GM12878 (cell line): ENCODE results near the gene SLC4A2. TPM values are rescaled to one million over a fixed set of nuclear protein-coding genes. Genes with fewer than 3 reads are reported as not detected.

ENCODE experiments used
- ATF3 ChIP-seq: IDR thresholded peaks from 2 replicates; pipeline ENCODE4 v1.6.1; 2011; ENCODE audit warnings: low read depth, mild to moderate bottlenecking, low read length, moderate library complexity, borderline replicate concordance; ENCODE audit errors: extremely low read depth
- IKZF1 ChIP-seq: fragments of 450-650 bp; conservative IDR thresholded peaks from 2 replicates; pipeline ENCODE4 v1.6.1; 2017; ENCODE audit warnings: antibody characterized with exemption, mild to moderate bottlenecking
- RFX5 ChIP-seq: IDR thresholded peaks from 2 replicates; pipeline ENCODE4 v1.6.1; 2011; ENCODE audit warnings: low read depth, low read length, improper control_type of control experiment
- STAT1 ChIP-seq: fragments of 450-650 bp; conservative IDR thresholded peaks from 2 replicates; pipeline ENCODE4 v1.6.1; 2014; ENCODE audit warnings: antibody characterized with exemption, mild to moderate bottlenecking
- ZBTB4 ChIP-seq: fragments of 450-650 bp; formaldehyde crosslinking; IDR thresholded peaks from 2 replicates; pipeline ENCODE4 v1.4.0; 2022; ENCODE audit warnings: mild to moderate bottlenecking, moderate library complexity
- polyA plus RNA-seq, 11 experiments: library from polyadenylated mRNA; depleted of rRNA in 4 of 11; unstranded in 6 of 11; stranded (reverse) in 5 of 11; fragments of >200 nt; fragmentation: Nextera tagmentation in 4 of 11; fragmentation: Illumina TruSeq in 1 of 11; extraction: Ambion mirVana in 4 of 11; extraction: Trizol in 1 of 11; gene quantifications; 1 replicate in 1 of 11; 2 replicates in 10 of 11; pipeline versions ENCODE4 v1.2.1 to v1.2.3, GENCODE V29; 2011 to 2016; ENCODE audit warnings: inconsistent platforms in 2 of 11, missing spikeins in 2 of 11, low read depth in 1 of 11
- total RNA-seq, 4 experiments: library from RNA; depleted of rRNA in 3 of 4; stranded (reverse); fragments of >200 nt in 3 of 4; fragmentation: Illumina TruSeq in 1 of 4; extraction: Trizol in 1 of 4; gene quantifications; 2 replicates each; pipeline versions ENCODE4 v1.2.1 to v1.2.3, GENCODE V29; 2013 to 2021
- TF ChIP-seq, protein P1 (sequence below): fragments of 450-650 bp; IDR thresholded peaks from 2 replicates; pipeline ENCODE4 v1.6.1; 2017; ENCODE audit warnings: low read depth, mild to moderate bottlenecking, moderate library complexity

The SLC4A2 gene
- total and polyA plus RNA-seq, 10 of the 15 experiments (the other 5 are each of a cell fraction or from before 2014, with no cell fraction given): 2.7 to 78.6 (median 30.1) TPM

- TF ChIP-seq STAT1 (no peak), ATF3 (no peak), RFX5 (no peak), IKZF1 (no peak), ZBTB4 (no peak)
- TF ChIP-seq, protein P1, sequence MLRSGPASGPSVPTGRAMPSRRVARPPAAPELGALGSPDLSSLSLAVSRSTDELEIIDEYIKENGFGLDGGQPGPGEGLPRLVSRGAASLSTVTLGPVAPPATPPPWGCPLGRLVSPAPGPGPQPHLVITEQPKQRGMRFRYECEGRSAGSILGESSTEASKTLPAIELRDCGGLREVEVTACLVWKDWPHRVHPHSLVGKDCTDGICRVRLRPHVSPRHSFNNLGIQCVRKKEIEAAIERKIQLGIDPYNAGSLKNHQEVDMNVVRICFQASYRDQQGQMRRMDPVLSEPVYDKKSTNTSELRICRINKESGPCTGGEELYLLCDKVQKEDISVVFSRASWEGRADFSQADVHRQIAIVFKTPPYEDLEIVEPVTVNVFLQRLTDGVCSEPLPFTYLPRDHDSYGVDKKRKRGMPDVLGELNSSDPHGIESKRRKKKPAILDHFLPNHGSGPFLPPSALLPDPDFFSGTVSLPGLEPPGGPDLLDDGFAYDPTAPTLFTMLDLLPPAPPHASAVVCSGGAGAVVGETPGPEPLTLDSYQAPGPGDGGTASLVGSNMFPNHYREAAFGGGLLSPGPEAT: no peak
- TF ChIP-seq, all 136 proteins: peak for 0
Observed at GRCh38 chr7:151089893-151090730, 30.7 kb downstream of the SLC4A2 start (continued).
